ENCODE measurements around the gene CEP72.

Gene CEP72

GRCh38 chr5:651296-652022, 39.3 kb downstream of the CEP72 start:
- Histone ChIP-seq H3K9me3 (ENCODE audit: insufficient read depth, low read length, severe bottlenecking) (peaks cover 2% of the 10 kb centered on the region), H2AFZ (ENCODE audit: low read depth, low read length) (no peak overlapping the region), H3K4me1 (ENCODE audit: insufficient read depth, low read length) (no peaks in the 10 kb centered on the region), H3K27ac (ENCODE audit: low read length) (no peak overlapping the region), H3K4me3 (ENCODE audit: low read depth in 1 of 2, low read length in 2 of 2) (no peak overlapping the region), H4K20me1 (ENCODE audit: insufficient read depth, low read length) (0 out of 2 replicates have a peak, but pooled peaks cover 7% of the 10 kb centered on the region), H3K79me2 (ENCODE audit: insufficient read depth, low read length) (no peaks in the 10 kb centered on the region), H3K27me3 (ENCODE audit: insufficient read depth, low read length, poor library complexity) (no peaks in the 10 kb centered on the region), H3K36me3 (ENCODE audit: insufficient read depth, low read length) (peaks cover 77% of the 10 kb centered on the region), H3K4me2 (ENCODE audit: insufficient read depth, low read length) (no peak overlapping the region), H3K9ac (ENCODE audit: low read depth, low read length) (no peak overlapping the region)
- DNase-seq (no peak), ATAC-seq (ENCODE audit: insufficient read depth, low read depth) (no peak)
- TF ChIP-seq EZH2 (IDR thresholded peaks at IDR 0.05; ENCODE audit: borderline replicate concordance, low read depth, low read length, severe bottlenecking) (no peak), CTCF (IDR thresholded peaks at IDR 0.05; ENCODE audit: borderline replicate concordance, extremely low read depth, low read length, poor library complexity, severe bottlenecking) (no peak)

GRCh38 chr5:652023-652515, 39.9 kb downstream of the CEP72 start:
- Histone ChIP-seq H3K4me3 (ENCODE audit: low read depth in 1 of 2, low read length in 2 of 2) (no peak overlapping the region), H3K27ac (ENCODE audit: low read length) (no peak overlapping the region), H3K36me3 (ENCODE audit: insufficient read depth, low read length) (peaks cover 75% of the 10 kb centered on the region), H3K79me2 (ENCODE audit: insufficient read depth, low read length) (no peaks in the 10 kb centered on the region), H4K20me1 (ENCODE audit: insufficient read depth, low read length) (0 out of 2 replicates have a peak, but pooled peaks cover 7% of the 10 kb centered on the region), H3K9ac (ENCODE audit: low read depth, low read length) (no peak overlapping the region), H3K4me1 (ENCODE audit: insufficient read depth, low read length) (no peaks in the 10 kb centered on the region), H3K4me2 (ENCODE audit: insufficient read depth, low read length) (no peak overlapping the region), H3K27me3 (ENCODE audit: insufficient read depth, low read length, poor library complexity) (no peaks in the 10 kb centered on the region), H2AFZ (ENCODE audit: low read depth, low read length) (no peak overlapping the region), H3K9me3 (ENCODE audit: insufficient read depth, low read length, severe bottlenecking) (peaks cover 2% of the 10 kb centered on the region)
- ATAC-seq (ENCODE audit: insufficient read depth, low read depth) = no peak
- no peak for TF ChIP-seq CTCF (IDR thresholded peaks at IDR 0.05; ENCODE audit: borderline replicate concordance, extremely low read depth, low read length, poor library complexity, severe bottlenecking)
- no peak for TF ChIP-seq EZH2 (IDR thresholded peaks at IDR 0.05; ENCODE audit: borderline replicate concordance, low read depth, low read length, severe bottlenecking)
- DNase-seq = no peak

- H3K4me3 ChIP-seq (ENCODE audit: low read depth in 1 of 2, low read length in 2 of 2) = no peak overlapping the region
- ATAC-seq (ENCODE audit: insufficient read depth, low read depth) (no peak), DNase-seq (no peak)
- no peak overlapping the region for H3K9ac ChIP-seq (ENCODE audit: low read depth, low read length)
- no peaks in the 10 kb centered on the region for H3K27me3 ChIP-seq (ENCODE audit: insufficient read depth, low read length, poor library complexity)
- peaks cover 75% of the 10 kb centered on the region for H3K36me3 ChIP-seq (ENCODE audit: insufficient read depth, low read length)
- H3K4me2 ChIP-seq (ENCODE audit: insufficient read depth, low read length) = no peak overlapping the region
- no peaks in the 10 kb centered on the region for H3K4me1 ChIP-seq (ENCODE audit: insufficient read depth, low read length)
- H3K27ac ChIP-seq (ENCODE audit: low read length) = no peak overlapping the region
- no peaks in the 10 kb centered on the region for H3K79me2 ChIP-seq (ENCODE audit: insufficient read depth, low read length)
- 0 out of 2 replicates have a peak, but pooled peaks cover 7% of the 10 kb centered on the region for H4K20me1 ChIP-seq (ENCODE audit: insufficient read depth, low read length)
- TF ChIP-seq CTCF (IDR thresholded peaks at IDR 0.05; ENCODE audit: borderline replicate concordance, extremely low read depth, low read length, poor library complexity, severe bottlenecking) (no peak), EZH2 (IDR thresholded peaks at IDR 0.05; ENCODE audit: borderline replicate concordance, low read depth, low read length, severe bottlenecking) (no peak)
- H3K9me3 ChIP-seq (ENCODE audit: insufficient read depth, low read length, severe bottlenecking) = peaks cover 2% of the 10 kb centered on the region
- no peak overlapping the region for H2AFZ ChIP-seq (ENCODE audit: low read depth, low read length)
Observed at GRCh38 chr5:652773-653350, 40.7 kb downstream of the CEP72 start.
